AG04449 (cell line): ENCODE measurements around the gene PASK.

Experiments
- CTCF ChIA-PET: fragments of 350-600 bp; formaldehyde crosslinking; extraction: SDS; loops from one replicate; lab custom pipeline; 2021; ENCODE audit warnings: antibody characterized with exemption; lab: Yijun Ruan, JAX
- POLR2A ChIA-PET: fragments of 400-600, 350-600 bp; formaldehyde crosslinking; extraction: SDS; loops from one replicate; lab custom pipeline; 2020; ENCODE audit warnings: antibody characterized with exemption, inconsistent platforms; lab: Yijun Ruan, JAX
- DNase-seq: peaks from one replicate; pipeline ENCODE4 v3.0.0-alpha.2; 2010; ENCODE audit warnings: low read depth, low spot score
- H3K4me3 ChIP-seq: 2 replicates; pipeline ENCODE4 v1.5.1; 2011; ENCODE audit warnings: low read depth, mild to moderate bottlenecking, control low read depth, low read length
- CTCF ChIP-seq: IDR thresholded peaks from one replicate; pipeline ENCODE4 v1.5.1; 2011; ENCODE audit warnings: mild to moderate bottlenecking, moderate library complexity, low read length, control low read depth, inconsistent platforms; ENCODE audit not compliant: insufficient read depth; ENCODE audit errors: missing control alignments

Gene PASK

GRCh38 chr2:241135737-241136136 is 13.5 kb downstream of the PASK start:
- CTCF ChIA-PET, result no interaction called here
- POLR2A ChIA-PET, result no interaction called here
- no peak for DNase-seq
- H3K4me3 ChIP-seq, result no peak overlapping the region
- no peak for TF ChIP-seq CTCF

GRCh38 chr2:241134711-241135110 is 14.6 kb downstream of the PASK start:
- CTCF ChIA-PET, result no interaction called here
- TF ChIP-seq CTCF, result no peak
- no peak for DNase-seq
- H3K4me3 ChIP-seq, result no peak overlapping the region
- POLR2A ChIA-PET, result no interaction called here

- DNase-seq, result no peak
- H3K4me3 ChIP-seq, result no peak overlapping the region
- ChIA-PET CTCF (no interaction called here), POLR2A (no interaction called here)
- TF ChIP-seq CTCF, result no peak
Observed at GRCh38 chr2:241133436-241133820, 15.8 kb downstream of the PASK start.

DNA sequence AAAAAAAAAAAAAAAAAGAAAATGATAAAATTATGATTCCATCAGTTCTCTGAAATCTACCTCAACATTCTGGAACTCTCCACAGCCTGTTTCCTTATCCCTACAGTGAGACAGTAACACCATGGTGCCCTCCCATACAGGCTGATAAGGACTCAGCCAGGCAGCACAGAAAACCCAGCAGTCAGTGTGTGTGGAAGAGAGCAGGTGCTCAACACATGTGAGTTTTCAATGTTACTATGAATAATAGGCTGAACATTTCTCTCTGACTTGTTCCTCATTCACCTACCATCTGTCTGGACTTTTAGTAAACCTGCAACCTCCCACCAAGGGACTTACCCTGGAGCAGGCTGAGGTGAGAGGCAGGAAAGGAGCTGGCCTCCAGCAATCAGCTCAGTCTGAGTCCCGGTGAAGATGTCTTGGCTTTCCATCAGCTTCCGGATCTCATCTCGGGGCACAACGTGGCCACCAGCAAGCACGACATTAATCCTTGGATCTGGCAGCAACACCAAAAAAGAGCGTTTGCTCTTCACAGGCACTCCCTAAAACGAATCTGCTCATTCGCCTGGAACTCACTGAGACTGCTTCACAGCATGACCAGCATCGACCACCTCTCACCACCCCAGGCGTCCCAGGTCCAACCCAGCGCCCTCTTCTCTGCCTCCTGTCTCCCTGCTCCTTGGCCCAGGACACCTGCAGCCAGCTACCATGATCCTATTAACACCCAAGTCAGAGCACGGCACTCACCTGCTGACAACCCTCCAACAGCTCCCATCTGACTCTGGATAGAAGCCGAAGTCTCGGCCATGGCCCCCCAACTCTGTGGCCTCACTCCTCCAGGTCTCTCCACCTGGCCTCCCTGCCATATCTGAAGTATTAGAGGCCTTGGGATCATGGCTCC is 16.5 kb downstream of the PASK start:
- ChIA-PET POLR2A (no interaction called here), CTCF (no interaction called here)
- DNase-seq, result no peak
- no peak for TF ChIP-seq CTCF
- no peak overlapping the region for H3K4me3 ChIP-seq

DNA sequence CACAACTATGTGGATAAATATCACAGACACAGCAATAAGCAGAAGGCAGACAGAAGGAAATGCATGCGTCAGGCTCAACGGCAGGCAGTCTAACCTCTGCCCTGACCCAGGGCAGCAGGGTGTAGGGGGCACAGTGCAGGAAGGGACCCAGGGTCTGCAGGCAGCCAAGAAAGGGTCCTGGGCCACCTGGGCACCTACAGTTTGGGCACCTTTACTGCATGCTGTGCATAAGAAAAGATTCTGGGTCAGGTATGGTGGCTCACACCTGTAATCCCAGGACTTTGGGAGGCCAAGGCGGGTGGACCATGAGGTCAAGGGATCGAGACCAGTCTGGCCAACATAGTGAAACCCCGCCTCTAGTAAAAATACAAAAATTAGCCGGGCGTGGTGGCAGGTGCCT is 17.7 kb downstream of the PASK start:
- DNase-seq, result no peak
- no peak overlapping the region for H3K4me3 ChIP-seq
- POLR2A ChIA-PET, result no interaction called here
- no peak for TF ChIP-seq CTCF
- CTCF ChIA-PET, result no interaction called here

DNA sequence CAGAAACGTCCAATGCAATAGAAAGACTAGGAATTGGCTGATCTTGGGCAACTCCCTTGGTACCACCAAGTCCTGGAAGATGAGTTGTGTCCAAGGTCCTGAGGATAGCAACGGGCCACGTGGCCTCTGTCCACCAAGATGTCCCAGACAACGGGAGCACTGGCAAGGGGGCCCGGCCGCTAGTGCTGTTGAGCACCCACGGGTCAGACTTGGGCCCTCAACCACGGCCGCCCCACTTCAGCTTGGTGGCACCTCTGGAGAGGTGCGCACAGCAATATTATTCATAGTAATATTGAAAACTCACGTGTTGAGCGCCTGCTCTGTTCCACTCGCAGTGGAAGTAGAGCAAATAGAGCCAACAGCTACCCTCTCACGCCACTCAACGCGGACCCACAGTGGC is 19.0 kb downstream of the PASK start:
- ChIA-PET CTCF (interaction anchor here (1.4 kb wide), 1 partner anchor 10 kb away, joined by 4 read pairs; no protein-coding TSS in a partner anchor), POLR2A (no interaction called here)
- H3K4me3 ChIP-seq, result no peak overlapping the region
- no peak for DNase-seq
- TF ChIP-seq CTCF, result no peak
